Activated CD4-positive, alpha-beta T cell treated with anti-CD3 and anti-CD28 coated beads for 1 hour (primary cell): Measurements from ENCODE around the gene CTDSPL.
"Not testable (repeated sequence)": the region's sequence is repeated elsewhere in the genome, so short reads cannot be mapped to it uniquely, and the experiment has no call there.

ENCODE experiments used
- DNase-seq: peaks from one replicate; pipeline ENCODE4 v3.0.0-alpha.2; 2020

The CTDSPL gene

DNA sequence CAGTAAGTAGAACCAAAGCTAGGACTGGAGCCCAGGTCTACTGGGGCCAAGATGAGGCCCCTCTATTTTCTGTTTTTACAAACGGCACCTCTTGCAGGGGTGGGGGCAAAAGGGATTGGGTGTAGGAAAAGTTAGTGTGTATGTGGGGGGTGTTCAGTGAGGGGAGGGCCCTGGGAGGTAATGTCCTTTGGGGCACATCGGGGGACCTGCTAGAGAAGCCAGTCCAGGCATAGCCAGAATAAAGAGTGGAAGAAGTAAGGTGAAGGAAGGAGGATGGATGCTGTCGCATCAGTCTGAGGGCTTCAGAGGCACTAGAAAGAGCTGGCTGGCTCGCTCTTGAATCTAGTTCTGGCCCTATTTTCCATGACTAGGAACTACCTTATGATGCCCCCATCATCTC lies 165.2 kb downstream of the CTDSPL start:
- DNase-seq, result no peak

DNA sequence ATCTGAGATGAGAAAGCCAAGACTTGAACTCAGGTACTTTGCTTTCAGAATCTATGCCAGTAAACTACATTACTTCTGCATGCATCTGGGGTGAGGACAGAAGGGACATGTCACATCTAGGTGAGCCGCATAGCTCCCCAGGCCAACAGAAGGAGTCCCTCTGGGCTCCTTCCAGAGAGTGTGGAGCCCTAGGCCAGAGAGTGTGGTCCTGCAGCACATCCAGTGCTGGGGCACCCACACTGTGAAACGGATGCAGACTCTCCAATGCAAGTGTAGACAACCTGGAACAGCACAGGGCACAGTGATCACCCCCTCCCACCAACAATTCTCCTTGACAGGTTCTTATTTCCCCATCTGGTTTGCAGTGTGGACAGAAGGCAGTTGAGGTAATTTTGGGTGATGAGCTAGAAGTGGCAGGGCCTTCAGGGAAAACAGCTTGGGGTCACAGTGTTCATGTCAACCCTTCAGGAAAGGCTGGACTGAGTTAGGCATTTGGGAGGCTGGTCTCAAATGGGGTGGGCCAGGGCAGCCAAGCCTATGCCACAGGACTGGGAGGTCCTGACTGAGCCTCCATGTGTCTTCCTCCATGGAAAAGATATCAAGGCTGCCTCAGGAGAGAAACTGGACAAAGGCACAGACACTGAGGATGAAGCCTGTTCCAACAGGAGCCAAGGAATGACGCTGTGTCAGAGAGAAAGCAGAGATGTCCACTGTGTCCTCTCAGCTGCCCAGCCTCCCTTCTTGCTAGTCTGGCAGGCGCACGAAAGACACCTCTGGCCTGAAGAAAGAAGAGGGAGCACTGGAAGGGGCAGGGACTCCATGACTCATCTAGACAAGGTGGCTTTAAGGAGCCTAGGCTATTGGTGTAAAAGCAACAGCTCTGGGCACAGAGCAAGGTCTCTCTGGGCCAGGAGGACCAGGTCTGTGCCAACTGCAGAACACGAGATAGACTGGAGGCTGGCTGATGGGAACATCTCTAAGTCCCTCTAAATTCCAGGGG lies 166.1 kb downstream of the CTDSPL start:
- no peak for DNase-seq

DNA sequence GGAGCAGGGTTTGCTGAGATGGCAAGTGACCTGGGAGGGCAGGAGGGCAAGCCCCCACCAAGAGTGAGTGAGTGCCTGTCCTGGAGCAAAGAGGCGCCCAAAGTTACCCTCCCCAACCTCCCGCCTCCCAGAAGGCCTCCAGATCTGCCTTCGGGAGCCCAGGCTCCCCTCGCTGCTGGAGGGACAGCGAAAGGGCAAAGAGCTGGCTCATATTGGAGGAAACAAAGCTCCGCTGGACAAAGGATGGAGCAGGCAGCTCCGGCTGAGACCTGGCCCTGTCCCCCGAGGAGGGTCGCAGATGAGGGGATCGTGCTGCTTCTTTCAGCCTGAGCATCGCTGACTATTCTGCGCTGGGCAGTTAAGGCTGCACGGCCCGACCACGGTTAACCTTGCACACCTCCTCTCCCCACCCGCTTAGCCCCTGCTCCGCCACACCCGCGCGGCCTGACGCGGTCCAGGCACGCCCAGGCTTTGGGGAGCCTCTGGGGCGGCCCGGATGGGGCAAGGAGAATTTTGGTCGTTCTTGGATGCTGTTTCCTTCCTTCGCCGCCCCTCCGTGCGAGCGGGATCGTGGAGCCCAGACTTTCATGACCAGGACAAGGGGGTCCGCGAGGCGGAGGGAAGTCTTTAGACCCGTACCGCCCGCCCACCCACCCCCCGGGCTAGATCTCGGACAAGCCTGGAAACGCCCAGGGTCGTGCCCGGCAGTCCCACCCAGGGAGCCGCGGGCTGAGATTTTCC lies 167.1 kb downstream of the CTDSPL start:
- DNase-seq, result no peak

DNA sequence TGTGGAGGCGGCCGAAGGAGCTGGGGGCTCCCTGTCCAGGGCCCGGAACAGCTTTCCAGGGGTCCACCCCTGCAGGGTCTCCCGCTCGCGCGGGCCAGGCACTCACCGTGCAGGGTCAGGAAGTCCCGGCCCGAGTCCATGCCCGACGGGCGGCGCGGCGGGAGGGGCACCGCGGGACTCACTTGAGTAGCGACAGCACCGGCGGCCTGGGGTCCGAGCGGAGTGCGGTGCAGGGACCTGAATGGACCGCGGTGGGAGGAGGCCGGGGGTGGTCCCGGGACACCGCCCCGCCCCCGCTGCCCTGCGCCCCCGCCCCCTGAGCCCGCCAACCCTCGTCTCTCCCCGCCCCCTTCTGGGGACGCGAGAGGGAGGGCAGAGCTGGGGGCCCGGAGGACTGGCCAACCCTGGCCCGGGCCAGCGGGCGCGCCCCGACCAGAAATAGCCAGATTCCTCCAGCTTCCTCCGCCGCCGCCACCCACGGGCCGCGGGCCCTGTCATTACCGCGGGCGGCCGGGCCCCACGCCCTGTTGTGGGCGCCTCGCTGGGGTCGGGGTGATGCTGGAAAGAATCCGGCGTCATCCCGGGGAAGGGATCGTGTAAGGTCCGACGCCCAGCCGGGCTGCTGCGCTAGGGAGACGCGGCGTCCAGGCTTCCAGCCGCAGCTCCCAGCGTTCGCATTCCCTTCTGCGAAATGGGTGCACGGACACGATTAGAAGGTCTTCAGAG lies 167.9 kb downstream of the CTDSPL start, which contains the start of gene PLCD1:
Gene PLCD1, minus strand, starts transcription at position 243 of the 726 bp plus-strand sequence. Its CDS starts 103 bp downstream, at position 140.
- DNase-seq, result no peak

DNA sequence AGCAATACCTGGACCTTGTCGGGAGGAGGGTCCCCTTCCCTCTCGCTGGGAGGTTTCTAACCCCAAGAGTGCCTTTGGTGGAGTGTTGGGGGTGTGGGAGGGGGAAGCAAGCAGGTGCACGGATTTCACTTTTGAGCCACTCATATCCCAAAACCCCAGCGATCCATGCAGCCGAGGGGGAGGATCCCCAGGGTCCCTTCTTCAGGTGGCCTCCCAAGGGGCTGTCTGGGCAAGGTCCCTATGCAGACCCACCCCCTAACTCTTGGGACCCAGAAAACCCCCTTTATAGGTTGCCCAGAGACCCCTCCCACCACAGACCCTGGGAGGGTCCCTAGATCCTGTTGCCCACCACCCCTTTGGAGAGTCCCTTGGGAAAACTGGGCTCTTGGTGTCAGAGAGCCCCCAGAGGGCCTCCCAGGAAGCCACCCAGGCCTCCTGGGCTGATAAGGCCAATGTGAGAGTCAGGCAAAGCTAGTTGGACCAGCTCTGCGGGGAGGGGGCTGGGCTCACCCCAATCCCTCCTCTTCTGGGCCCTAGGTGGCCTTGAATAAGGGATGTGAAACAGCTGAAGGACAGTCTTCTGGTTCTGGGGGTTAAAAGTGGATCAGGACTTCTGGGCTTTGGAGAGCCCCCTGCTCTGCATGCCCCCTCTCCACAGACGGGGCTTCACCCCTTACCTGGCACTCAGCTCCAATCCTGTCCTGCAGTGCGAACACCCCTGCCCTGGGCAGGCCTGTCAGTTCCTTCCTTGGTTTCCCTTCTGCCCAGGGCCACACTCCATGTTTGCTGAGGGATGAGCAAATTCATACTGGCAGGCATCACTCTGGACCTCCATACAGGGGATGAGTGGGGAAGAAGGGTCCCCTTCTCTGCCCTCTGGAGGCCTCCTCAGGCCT lies 168.7 kb downstream of the CTDSPL start:
- DNase-seq, result no peak

DNA sequence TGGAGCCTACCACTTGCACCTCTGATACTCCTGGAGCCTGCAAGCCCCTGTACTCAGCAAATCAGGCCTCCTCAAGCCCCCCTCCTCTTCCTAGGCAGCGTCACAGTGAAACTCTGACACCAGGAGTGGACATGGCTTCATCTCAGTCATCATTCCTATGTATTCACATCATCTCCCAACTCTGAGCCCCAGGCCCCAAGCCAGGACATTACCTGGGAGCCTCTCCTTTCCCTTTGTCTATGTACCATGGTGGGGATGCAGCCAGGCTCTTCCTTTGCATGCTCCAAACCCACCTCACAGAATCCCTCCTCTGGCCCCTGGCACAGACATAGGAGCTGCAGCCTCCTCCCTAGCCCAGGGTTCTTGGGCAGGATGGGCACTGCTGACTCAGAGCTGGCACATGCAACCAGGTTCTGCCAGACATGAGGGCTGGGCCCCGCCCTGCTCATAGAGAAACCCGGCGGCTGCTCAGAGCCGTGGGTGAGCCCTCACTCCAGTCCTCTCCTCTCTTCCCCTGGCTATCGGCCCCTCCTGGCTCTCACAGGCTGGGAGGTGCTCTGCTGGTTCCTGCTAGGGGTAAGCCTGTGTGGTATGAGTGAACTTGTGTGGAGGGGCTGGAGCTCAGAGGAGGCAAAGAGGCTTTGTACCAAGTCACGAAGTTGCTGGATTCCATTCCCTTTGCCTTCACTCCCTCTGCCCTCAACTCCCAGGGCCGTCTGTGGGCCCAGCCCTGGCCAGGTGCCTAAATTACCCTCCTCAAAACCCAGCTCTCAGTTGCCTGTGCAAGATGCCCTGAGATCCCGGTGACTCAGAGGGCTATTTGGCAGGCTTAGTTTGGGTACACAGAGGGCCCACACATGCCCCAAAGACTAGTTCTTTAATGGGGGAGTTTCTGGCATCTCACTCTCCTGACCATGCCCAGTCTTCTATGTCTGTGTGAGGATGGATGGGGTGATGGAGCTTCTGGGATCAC lies 169.6 kb downstream of the CTDSPL start:
- peak; percentile 42 for DNase-seq

DNA sequence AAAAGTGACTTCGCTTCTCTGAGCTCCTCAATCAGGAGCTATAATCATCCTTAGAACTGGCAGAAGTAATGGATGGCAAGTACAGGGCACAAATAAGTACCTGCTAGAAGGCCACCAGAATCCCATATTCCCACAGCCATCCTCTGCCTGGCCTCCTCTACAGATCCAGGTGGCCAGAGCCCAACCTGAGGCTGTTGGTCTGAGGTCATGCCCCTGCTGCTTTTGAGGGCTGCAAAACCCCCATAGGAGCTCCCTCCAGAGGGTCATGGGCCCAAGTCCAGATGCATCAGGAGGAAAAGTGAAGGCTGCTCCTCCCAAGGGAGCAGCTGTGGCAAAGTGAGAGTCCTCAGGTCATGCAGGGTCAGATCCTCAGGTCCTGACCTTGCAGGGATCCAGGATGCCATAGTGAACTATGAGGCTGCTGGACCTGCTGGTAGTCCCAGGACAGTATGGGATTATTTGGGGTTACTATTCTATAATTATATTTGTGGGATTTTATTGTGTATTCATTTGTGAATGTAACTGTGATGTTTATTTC lies 170.7 kb downstream of the CTDSPL start:
- no peak for DNase-seq

DNA sequence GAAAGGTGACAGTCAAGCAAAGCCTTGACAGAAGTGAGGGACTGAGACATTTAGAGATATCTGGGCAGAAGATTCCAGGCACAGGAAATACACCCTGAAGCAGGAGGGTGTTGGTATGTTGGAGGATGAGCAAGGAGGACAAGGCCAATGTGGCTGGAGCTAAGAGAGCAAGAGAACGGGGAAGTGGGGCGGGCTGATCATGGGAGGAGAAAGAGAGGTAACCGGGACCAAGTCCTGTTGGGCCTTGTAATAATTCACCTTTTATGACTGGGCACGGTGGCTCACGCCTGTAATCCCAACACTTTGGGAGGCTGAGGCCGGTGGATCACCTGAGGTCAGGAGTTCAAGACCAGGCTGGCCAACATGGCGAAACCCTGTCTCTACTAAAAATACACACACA lies 171.9 kb downstream of the CTDSPL start:
- DNase-seq, result not testable (repeated sequence)
